HG03066 (cell line): Measurements from ENCODE around the gene HDHD5.
A peak's percentile ranks its signal among the peaks of the same experiment; 100 is the strongest.

ENCODE experiments used
- ATAC-seq: cut with Tn5 transposase; IDR thresholded peaks from one replicate; pipeline ENCODE4 v1.9.1; 2021; ENCODE audit warnings: low read depth; ENCODE audit not compliant: unreplicated experiment

HDHD5 gene

GRCh38 chr22:17158568-17159503 lies at the start of gene HDHD5:
HDHD5 (minus strand) TSS chr22:17159277; CDS start chr22:17159251, 26 bp downstream.
- ATAC-seq = peak; percentile 64

GRCh38 chr22:17205432-17205831 lies 46.4 kb upstream of the HDHD5 start:
- no peak for ATAC-seq

- no peak for ATAC-seq
Measured at GRCh38 chr22:17201285-17201945, 42.3 kb upstream of the HDHD5 start.

- no peak for ATAC-seq
Measured at GRCh38 chr22:17199003-17199731, 40.1 kb upstream of the HDHD5 start.

GRCh38 chr22:17198170-17199002 lies 39.3 kb upstream of the HDHD5 start:
- ATAC-seq = no peak

- no peak for ATAC-seq
Measured at GRCh38 chr22:17194213-17194612, 35.1 kb upstream of the HDHD5 start.

- ATAC-seq = no peak
Measured at GRCh38 chr22:17192186-17192585, 33.1 kb upstream of the HDHD5 start.

- ATAC-seq = no peak
Measured at GRCh38 chr22:17191163-17191784, 32.2 kb upstream of the HDHD5 start.

- ATAC-seq = no peak
Measured at GRCh38 chr22:17190702-17191101, 31.6 kb upstream of the HDHD5 start.

GRCh38 chr22:17176715-17177114 lies 17.6 kb upstream of the HDHD5 start:
- ATAC-seq = no peak

GRCh38 chr22:17172029-17172833 lies 13.2 kb upstream of the HDHD5 start:
- ATAC-seq = no peak

- peak; percentile 86 for ATAC-seq
Measured at GRCh38 chr22:17171153-17172028, 12.3 kb upstream of the HDHD5 start.

GRCh38 chr22:17167486-17167885 lies 8.4 kb upstream of the HDHD5 start:
- no peak for ATAC-seq

- ATAC-seq = no peak
Measured at GRCh38 chr22:17164392-17165024, 5.4 kb upstream of the HDHD5 start.

GRCh38 chr22:17162731-17163130 lies 3.7 kb upstream of the HDHD5 start:
- no peak for ATAC-seq

- no peak for ATAC-seq
Measured at GRCh38 chr22:17161991-17162390, 2.9 kb upstream of the HDHD5 start.

- ATAC-seq = peak; percentile 30
Measured at GRCh38 chr22:17159504-17159951, 451 bp upstream of the HDHD5 start.
